HL-60/S4 (cell line): ENCODE results near the gene AGPAT4.
"Not testable (repeated sequence)": the region's sequence is repeated elsewhere in the genome, so short reads cannot be mapped to it uniquely, and the experiment has no call there.

Experiments
- in situ Hi-C: fragments of 300-500 bp; cut with MboI; formaldehyde crosslinking; loops from 2 replicates; pipeline ENCODE4 v1.14.3; 2022; ENCODE audit warnings: low sequenced_read_pairs

The AGPAT4 gene, protein sequence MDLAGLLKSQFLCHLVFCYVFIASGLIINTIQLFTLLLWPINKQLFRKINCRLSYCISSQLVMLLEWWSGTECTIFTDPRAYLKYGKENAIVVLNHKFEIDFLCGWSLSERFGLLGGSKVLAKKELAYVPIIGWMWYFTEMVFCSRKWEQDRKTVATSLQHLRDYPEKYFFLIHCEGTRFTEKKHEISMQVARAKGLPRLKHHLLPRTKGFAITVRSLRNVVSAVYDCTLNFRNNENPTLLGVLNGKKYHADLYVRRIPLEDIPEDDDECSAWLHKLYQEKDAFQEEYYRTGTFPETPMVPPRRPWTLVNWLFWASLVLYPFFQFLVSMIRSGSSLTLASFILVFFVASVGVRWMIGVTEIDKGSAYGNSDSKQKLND

DNA sequence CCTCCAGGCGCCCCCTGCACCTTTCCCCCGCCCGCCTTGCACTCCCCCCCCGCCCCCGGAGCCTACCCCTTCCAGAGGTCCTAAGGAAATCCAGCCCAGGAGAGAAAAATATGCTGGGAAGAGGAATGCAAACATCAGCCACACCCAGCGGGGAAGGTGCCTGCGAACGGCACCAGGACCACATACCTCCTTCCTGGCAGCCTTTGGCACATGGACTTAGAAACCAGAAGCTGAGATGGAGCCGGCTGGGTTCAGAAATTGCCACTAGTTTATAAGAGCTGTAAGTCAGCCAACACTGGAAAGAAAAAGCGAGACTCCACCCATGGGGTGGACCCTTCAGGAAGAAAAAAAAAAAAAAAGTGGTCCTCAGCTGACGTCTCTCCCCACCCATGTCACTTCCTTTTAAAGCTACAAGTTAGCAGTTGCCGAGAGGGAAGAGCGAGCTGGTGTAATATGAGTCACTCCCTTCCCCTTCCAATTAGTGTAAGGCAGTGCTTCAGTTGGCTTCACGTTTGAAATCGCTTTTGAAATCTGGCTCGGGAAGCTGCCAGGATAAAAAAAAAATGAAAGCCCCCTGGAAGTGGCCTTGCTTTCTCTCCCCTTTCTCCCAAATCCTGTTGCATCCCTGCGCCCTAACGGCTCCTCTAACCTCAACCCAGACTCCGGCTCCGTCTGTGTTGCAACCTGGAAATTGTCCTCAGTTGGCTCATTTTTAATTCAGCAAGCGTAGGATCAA, at the start of gene AGPAT4:
Gene AGPAT4, minus strand, starts transcription at position 310 of the 736 bp plus-strand sequence. CDS start 41,848 bp downstream, outside the sequence.
- in situ Hi-C loops = no loop called here

DNA sequence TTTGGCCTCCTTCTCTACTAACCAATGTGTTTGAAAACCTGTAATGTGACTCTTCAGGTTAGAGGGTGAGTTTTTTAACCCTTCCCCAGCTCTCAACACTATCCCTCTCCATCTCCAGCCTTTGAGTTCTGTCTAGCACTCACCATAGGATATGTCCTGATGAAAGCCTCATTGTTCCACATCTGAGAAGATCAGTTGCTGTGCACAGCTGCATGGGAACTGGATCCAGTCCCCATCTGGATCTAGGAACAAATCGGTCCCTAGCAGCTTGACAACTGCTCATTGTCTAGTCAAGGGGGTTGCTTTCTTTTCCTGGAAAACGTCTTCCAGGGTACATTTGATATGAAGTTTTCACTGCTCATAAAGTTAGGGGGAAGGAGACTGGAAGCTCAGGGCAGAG, 45.4 kb upstream of the AGPAT4 start:
- in situ Hi-C loops = no loop called here

DNA sequence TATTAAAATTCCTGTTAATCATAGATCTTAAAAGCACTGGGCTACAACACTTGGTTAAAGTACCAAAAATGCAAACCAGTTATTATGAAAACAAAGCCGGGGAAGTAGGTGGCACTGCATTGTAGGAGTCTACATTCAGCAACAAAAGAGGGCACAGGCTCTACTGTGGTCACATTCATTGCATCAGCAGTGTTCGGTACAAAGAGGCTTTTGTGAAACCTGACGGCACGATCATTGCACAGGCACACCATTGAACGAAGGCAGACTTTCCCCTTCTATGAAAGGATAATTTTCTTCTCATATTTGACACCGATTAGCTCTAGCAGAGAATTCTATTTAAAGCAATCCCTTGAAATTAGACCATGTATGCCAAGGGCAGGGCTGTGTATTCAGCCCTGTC, 44.6 kb upstream of the AGPAT4 start:
- in situ Hi-C loops = no loop called here

DNA sequence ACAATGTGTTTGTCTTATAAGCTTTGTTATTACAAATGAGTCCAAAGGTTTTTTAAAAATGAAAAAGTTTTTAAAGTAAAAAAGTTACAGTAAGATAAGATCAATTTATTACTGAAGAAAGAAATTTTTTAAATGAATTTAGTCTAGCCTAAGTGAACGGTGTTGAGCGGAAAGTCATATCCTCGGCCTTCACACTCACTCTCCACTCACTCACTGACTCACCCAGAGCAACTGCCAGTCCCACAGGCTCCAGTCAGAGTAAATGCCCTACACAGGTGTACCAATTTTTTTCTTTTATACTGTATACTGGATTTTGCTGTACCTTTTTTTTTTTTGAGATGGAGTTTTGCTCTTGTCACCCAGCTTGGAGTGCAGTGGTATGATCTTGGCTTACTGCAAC, 42.7 kb upstream of the AGPAT4 start:
- in situ Hi-C loops = no loop called here

DNA sequence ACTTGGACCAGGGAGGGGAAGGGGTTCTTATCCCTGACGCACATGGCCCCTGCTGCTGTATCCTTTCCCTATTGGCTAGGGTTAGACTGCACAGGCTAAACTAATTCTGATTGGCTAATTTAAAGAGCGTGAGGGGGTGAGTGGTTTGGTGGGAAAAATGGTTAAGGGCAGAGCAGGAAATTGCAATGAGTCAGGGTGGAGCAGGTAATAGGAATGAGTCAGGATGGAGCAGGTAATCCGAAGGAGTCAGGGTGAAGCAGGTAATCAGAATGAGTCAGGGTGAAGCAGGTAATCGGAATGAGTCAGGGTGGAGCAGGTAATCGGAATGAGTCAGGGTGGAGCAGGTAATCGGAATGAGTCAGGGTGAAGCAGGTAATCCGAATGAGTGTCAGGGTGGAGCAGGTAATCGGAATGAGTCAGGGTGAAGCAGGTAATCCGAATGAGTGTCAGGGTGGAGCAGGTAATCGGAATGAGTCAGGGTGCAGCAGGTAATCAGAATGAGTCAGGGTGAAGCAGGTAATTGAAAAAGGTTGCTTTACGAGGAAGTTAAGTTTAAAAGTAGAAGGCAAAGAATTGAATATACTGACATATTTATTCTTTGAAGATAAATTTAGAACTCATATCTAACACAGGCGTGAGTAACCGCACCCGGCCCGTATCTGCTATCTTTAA, 41.5 kb upstream of the AGPAT4 start:
- in situ Hi-C loops = not testable (repeated sequence)

DNA sequence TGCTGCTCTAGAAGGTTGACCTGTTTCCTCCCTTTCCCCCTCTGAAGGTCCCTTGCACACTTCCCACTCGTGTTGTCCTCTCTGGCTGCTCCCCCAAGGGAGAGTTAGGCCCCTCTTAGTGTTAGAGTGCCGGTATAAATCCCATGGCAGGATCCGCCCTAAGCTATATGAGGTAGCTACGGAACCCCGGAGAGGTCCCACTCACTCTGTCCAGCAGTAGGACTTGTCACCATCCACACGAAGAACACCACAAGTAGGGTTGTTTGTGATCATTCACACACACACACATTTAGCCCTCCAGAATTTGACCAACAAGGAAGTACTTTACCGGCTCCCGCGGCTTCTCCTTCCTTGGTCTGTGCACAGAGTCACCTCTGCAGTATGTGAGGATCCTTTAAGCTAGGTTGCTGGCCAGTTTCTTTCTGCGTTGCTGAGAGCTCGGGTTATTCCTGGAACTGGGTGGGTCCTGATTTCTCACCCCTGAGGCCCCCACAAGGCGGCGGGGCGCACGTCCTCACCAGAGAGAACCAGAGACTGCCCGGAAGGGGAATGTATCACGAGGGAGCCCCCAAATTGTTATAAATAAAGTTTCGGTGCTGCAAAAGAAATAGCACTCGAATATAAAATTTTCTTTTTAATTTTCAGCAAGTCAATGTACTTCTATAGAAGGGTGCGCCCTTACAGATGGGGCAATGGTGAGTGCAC, 40.8 kb upstream of the AGPAT4 start:
- in situ Hi-C loops = not testable (repeated sequence)

DNA sequence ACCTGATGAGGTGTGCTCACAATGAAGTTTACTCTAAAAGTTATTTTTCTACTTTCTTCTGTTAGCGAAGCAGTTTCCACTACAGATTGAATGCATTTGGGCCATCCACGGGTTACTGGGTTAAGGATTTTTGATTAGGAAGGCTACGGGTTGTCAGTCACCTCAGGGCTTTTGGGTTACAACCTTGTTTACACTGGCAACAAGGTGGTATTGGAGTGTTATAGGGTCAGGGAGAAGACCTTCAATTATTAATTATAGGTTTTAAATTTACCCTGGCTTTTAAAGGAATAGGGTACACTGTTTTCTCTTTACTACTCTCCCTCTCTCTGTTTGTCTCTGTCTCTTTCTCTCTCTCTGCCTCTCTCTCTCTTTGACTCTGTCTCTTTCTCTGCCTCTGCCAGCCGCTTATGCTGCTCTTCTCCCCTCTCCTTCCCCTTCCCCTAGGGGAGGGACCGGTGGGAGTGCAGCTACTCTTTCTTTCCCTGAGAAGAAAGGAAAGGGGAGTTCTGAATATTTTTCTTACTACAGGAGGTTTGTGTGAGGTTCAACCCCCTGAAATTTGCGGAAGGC, 40.2 kb upstream of the AGPAT4 start:
- in situ Hi-C loops = no loop called here

DNA sequence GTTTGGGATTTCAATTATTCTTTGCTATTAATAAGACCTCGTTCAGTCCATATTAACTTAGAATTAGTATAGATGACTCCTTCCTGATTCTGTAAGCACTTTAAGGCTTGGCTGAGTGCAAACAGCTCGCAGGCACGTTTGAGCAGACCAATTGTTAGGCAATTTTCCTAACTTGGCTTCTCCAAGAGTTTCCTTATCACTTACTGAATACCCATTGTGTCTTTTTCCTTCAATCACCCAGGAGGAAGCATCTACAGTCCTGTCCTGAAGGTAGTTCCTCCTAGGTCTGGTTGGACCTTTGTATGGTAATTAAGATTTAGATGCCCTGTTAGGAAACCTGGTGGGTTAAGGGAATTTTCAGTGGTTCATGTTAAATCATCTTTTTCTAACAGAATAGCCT, 39.6 kb upstream of the AGPAT4 start:
- in situ Hi-C loops = not testable (repeated sequence)

DNA sequence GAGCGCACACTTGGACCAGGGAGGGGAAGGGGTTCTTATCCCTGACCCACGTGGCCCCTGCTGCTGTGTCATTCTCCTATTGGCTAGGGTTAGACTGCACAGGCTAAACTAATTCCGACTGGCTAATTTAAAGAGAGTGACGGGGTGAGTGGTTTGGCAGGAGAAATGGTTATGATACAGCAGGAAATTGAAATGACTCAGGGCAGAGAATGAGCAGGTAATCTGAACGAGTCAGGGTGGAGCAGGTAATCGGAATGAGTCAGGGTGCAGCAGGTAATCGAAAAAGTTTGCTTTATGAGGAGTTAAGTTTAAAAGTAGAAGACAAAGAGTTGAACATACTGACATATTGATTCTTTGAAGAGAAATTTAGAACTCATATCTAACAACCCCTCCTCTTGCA, 35.9 kb upstream of the AGPAT4 start:
- in situ Hi-C loops = not testable (repeated sequence)

DNA sequence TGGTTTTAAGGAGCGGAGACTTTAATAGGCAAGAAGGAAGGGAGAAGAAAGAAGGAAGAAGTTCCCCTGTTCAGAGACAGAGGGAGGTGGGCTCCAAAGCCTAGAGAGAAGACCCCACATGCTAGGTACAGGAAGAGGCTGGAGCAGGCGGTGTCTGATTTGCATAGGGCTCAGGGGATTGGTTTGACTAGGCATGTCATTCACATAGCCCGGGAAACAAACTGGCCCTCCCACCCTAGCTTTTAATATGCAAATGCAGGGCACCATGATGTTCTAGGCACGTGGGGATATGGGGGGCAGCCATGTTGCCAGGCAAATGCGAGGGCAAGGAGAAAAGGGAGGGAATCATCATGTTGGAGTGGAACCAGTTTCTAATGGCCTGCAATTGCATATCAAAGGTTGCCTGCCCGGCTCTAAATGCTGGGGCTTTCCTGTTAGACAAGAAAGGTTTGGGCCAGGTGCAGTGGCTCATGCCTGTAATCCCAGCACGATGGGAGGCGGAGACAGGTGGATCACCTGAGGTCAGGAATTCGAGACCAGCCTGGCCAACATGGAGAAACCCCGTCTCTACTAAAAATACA, 34.3 kb upstream of the AGPAT4 start:
- in situ Hi-C loops = no loop called here

DNA sequence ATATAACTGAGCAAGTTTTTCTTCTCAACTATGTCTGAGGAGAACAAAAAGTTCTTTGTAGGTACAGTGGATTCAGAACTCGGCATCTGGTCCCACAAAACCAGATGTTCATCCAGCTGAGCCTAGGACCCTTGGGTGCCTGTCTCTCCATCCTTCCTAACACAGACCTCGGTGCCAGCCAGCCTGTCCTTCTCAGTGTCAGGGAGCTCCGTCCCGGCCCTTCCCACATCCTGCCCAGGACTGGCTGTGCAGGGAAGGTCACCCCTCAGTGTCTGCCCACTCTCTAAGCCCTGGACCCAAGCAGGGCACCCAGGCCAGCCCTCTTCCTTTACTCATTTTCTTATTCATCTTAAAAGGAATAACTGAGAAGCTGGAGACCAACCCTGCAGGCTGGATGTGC, 32.0 kb upstream of the AGPAT4 start:
- in situ Hi-C loops = no loop called here

DNA sequence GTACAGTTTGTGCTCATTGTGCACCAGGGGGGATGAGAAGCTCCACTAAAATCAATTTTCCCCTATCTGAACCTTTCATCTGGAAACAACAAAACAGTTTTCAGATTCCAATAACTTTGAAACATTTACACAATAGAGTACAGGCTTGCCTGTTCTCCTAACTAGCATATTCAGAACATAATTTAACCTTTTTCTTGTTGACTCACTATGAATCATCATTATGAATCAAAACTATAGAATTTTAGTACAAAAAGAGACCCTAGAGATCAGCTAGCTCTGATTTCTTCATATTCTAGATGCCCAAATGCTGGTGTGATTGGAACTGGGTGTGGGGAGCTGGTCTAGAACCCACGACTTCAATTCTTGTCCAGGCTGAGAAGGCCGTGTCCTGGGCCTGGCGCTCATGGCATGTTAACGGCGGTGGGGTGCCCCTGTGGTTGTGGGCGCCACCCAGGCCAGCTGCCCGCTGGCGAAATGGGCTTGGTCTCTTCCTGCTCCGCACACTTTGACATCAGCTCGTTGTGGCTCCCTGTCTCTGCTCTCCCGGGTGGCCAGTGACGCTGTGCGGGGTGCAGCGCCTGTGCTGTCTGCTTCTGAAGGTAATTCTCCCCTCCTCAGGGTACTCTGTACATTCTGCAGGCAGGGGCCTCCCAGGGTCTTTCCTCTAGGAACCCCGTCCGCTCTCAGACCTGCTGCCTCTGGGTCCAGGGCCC, 29.9 kb upstream of the AGPAT4 start:
- in situ Hi-C loops = no loop called here

DNA sequence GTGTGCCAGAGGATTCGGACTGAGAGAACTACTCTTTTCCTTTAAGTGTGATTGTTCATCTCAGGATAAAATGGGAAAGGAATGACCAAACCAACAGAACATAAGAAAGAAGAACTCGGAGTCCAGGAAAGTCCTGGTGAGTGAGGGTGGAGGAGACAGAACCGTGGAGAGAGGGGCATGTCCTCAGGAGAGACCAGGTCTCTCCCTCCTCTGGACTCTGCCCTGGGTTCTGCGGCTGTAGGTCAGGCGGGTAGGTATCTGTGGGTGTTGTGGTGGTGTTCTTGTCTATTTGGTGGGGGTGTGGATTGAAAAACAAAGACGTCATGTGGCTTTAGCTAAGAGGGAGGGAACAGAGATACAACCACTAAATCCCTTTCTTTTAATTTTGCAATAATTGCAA, 29.1 kb upstream of the AGPAT4 start:
- in situ Hi-C loops = no loop called here

DNA sequence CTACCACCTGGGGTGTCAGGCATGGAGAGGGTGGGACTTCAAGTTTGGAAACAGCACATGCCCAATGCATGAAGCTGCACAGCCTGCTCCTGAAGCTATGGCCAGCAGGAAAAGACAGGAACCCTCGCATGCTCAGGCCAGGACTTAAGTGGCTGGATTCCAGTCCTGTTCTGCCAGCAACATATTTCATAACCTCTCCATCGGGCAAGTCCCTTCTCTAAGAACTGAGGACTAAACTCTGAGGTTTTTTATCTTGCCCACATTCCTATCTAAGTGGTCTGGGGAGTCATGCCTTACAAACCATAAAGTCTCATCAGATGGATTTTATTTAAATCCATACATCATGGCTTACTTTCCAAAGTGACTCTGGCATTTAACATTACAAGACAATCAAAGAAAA, 27.5 kb upstream of the AGPAT4 start:
- in situ Hi-C loops = no loop called here

DNA sequence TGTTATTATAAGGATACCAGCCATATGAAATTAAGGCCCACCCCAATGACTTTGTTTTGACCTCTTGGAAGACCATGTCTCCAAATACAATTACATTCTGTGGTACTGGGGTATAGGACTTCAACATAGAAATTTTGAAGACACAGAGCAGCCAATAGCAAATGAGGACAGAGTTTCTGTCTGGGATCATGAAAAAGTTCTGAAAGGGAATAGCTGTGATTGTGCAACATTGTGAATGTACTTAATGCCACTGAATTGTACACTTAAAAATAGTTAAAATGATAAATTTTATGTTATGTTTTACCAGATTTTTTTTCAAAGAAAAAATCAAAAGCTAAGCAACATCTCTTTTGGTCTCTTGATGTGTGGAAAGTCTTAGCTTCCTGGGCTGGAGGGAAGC, 27.0 kb upstream of the AGPAT4 start:
- in situ Hi-C loops = no loop called here

DNA sequence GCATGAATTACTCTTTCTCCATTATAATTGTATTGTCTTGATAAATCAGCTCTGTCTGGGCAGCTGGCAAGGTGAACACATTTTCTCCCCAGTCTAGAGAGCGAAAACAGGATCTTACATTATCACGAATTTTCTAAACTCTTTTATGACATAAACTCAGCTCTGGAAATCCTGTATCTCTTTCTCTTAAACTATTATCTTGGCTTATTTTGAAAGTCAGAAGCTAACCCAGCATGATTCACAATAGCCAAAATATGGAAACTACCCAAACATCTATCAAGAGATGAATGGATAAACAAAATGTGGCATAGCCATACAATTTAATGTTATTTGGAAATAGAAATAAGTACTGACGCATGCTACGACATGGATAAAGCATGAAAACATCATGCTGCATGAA, 25.9 kb upstream of the AGPAT4 start:
- in situ Hi-C loops = no loop called here

DNA sequence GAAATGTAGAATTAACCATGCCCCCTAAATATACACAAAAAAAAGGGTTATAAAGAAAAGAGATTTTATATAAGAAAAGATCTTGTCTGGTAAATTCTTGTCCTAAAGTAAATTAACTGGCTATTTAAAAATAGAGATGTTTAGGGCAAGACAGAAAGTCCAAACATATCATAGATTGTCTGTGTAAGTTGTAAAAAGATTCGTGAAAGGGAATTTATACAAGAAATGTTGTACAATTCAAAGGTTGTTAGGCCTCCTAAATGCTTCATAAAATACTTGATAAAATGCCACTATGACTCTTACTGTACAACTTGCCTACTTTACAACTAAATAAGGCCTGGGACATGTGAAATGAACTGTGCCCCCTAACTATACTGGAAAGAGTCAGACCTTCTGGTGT, 21.9 kb upstream of the AGPAT4 start:
- in situ Hi-C loops = no loop called here

DNA sequence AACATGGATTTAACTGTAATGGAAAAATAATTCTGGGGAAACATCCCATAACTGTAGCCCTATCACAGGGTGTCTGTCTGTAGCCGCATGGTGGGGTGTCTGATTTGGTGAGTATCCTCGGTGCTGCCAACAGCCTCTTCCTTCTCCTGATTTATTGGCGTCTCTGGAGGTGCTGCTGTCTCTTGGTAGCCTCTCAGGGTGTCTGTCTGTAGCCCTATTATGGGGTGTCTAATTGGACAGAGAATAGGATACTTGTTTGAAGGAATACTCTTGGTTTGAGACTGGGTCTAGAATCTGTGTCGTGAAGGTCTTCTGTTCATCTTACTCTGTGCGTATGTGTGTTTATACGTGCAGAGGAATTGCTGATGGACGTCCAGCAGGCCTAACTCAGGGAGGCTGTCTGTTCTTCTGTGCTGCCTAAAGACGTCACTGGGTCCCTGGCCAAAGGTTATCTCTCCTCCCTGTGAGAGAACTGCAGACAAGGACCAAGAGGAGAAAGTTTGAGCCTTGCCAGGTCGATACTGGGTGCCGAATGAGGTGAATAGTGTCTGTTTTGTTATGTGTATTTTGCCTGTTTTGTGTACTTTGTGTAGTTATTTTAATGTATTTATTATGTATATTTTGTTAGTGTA, 18.9 kb upstream of the AGPAT4 start:
- in situ Hi-C loops = no loop called here

DNA sequence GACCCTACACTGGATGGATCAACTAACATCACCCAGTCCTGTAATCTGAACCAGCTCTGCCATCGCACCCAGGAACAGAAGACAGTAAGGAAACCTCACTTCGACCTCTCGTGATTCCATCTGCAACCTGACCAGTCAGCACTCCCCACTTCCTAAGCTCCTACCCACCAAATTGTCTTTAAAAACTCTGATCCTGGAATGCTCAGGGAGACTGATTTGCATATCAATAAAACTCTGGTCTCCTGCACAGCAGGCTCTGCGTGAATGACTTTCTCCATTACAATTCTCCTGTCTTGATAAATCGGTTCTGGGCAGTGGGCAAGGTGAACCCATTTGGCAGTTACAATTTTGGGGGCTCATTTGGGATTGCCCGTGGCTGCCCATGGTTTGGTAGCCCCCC, 18.3 kb upstream of the AGPAT4 start:
- in situ Hi-C loops = no loop called here
